ENCODE results near the gene TTC39A. TPM values are rescaled to one million over a fixed set of nuclear protein-coding genes. Genes with fewer than 3 reads are reported as not detected.

Gene TTC39A
- total RNA-seq, result not detected in 2 replicates

DNA sequence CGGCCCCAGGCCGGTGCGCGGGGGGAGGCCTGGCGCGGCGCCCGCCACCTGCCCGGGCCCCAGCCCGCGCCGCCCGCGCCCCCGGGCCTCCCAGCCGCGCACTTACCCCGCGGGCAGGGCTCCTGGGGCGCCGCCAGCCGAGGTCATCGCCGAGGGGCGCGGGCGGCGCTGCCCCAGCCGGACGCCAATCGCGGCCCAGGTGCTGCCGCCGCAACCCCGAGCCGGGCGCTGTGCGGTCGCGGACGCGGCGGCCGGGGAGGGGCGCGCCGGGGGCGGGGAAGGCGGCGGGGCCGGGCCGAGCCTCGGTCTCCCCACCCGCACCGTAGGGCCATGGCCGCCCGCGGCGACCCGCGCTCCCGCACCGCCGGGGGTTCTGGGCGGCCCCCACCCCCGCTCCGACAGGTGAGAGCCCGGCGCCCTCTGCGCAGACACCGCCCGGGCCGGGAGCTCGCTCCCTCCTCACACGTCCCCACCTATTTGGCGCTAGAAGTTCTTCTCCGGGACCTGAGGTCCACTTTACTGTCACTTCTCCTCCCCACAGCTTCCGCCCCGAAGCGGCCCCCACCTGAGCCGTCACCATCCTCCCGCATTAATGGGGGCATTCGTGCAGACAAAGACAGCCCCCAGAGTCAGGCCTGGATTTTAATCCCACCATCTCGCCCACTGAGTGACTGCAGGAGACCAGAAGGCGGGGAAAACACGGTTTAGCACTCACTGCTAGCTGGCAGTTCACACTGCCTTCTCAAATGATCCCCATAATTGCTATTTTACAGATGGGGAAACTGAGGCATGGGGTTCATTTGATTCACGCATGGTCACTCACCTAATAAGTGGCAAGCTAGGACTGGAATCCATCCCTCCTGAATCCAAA is at the start of gene TTC39A:
Gene TTC39A (minus strand): TSS at position 232 of the 871 bp plus-strand sequence. CDS start 85 bp downstream, at position 147.
- intact Hi-C loops (cut with micrococcal nuclease), result no loop called here

GRCh38 chr1:51378871-51379270 is 48.5 kb upstream of the TTC39A start:
- intact Hi-C loops (cut with micrococcal nuclease), result no loop called here

DNA sequence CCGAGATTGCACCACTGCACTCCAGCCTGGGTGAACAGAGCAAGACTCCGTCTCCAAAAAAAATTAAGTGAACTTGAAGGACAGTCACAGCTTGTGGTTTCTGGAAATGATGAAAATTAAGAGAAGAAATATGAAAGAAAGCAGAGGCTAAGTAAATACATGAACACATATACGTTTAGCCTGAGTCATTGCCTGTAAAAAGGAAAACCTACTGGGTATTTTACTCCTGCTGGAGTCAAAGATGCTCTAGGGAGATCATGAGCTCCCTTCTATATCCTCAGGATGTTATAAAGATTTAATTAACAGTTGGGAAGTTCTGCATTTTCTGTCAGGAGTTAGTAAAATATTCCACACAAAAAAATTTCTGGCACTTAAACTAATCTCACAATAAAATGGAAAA is 43.5 kb upstream of the TTC39A start:
- intact Hi-C loops (cut with micrococcal nuclease), result no loop called here

- intact Hi-C loops (cut with micrococcal nuclease), result no loop called here
Measured at GRCh38 chr1:51372561-51372960, 42.2 kb upstream of the TTC39A start.

DNA sequence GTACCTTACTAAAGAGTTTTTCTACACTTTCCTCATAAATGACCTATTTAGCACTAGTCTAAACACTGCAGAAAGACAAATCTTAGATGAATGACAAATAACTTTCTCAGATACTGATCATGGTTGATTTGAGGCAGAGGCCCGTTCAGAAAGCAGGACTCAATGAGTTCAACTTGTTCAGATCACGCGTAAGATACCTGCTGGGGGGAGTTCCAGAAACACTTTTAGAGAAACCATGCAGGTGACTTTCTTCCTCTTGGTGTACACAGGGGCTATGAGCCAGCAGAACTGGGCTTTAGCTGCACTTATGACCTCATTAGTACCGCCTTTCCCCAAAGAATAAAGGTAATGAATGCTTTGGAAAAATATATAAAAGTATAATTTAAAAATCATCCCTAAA is 38.8 kb upstream of the TTC39A start:
- intact Hi-C loops (cut with micrococcal nuclease), result no loop called here

DNA sequence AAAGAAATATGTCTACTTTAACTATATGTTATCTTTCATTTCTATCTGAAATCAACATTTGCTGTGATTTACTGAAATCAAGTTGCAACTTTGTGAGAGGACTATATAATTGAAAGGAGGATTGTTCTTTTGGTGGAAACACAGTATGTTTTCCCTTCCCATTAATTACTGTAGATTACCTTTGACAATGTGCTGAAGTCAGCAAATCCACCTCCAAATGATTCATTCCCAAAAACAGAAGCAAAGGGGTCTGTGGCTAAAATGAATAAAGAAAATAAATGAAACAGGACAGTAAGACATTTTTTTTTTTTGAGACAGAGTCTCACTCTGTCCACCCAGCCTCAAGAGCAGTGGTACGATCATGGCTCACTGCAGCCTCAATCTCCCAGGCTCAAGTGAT is 35.4 kb upstream of the TTC39A start:
- intact Hi-C loops (cut with micrococcal nuclease), result no loop called here

- intact Hi-C loops (cut with micrococcal nuclease), result no loop called here
Measured at GRCh38 chr1:51359879-51360278, 29.5 kb upstream of the TTC39A start.

- intact Hi-C loops (cut with micrococcal nuclease), result no loop called here
Measured at GRCh38 chr1:51355382-51355781, 25.0 kb upstream of the TTC39A start.

DNA sequence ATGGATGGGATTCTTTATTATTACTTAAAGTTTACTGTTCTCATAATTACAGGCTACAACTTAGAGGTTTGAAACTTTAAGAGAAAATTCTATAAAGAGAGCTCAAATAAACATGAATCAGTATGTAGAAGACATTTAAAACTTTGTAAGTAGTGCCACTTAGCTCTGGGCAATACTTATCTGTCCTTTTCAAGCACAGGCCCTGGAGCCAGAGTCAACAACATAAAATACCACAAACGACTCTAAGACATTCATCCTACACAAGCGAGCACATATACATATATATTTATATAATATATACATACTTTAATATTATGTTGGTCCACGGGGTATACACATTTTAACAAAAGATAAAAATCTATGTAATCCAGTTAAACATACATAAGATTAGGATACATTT is 24.1 kb upstream of the TTC39A start:
- intact Hi-C loops (cut with micrococcal nuclease), result no loop called here

DNA sequence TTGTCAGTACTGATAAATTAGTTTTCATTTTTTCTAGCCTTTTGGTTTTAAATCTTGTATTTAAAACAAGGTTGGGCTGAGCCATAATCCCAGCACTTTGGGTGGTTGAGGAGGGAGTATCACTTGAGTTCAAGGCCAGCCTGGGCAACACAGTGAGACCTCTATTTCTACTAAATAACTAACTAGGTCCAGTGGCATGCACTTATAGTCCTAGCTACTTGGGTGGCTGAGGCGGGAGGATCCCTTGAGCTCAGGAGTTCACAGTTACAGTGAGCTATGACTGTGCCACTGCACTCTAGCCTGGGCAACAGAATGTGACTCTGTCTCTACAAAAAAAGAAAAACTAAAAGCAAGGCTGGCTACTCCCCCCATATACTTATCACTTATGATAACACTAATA is 21.5 kb upstream of the TTC39A start:
- intact Hi-C loops (cut with micrococcal nuclease), result no loop called here

DNA sequence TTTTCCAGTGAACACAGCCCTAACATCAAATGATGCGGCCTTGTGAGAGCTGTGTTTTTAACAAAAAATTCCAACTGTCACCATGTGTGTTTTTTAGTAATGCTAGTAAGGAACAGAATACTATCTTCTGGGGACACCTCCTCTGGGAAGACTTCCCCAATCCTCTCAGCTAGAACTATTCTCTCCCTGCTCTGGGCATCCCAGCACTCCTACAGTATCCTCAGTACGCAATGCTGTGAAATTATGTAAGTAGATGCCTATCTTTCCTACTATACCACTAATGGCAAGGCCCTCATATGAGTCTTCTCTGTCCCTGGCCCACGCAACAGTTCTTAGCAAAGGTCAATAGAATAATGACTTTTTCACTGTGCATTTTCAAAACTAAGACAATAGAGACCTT is 19.5 kb upstream of the TTC39A start:
- intact Hi-C loops (cut with micrococcal nuclease), result loop anchor here (5.0 kb wide), 1 partner anchor 417 kb away; no protein-coding TSS in a partner anchor

DNA sequence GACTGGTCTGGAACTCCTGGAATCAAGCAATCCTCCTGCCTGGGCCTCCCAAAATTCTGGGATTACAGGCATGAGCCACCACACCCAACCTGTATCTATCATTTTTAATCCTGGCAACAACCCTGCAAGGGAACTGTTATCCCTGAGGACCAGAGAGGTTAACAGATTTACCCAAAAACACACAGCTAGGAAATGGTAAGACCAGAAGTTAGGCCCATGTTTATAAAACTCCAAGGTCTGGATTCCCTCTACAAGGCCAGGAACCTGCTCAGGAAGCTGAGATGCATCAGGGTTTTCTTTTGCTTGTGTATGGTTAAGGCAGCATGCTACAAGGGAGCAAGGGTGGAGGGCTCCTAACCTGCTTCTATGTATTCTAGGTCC is 17.8 kb upstream of the TTC39A start:
- intact Hi-C loops (cut with micrococcal nuclease), result loop anchor here (5.0 kb wide), 1 partner anchor 419 kb away; no protein-coding TSS in a partner anchor

DNA sequence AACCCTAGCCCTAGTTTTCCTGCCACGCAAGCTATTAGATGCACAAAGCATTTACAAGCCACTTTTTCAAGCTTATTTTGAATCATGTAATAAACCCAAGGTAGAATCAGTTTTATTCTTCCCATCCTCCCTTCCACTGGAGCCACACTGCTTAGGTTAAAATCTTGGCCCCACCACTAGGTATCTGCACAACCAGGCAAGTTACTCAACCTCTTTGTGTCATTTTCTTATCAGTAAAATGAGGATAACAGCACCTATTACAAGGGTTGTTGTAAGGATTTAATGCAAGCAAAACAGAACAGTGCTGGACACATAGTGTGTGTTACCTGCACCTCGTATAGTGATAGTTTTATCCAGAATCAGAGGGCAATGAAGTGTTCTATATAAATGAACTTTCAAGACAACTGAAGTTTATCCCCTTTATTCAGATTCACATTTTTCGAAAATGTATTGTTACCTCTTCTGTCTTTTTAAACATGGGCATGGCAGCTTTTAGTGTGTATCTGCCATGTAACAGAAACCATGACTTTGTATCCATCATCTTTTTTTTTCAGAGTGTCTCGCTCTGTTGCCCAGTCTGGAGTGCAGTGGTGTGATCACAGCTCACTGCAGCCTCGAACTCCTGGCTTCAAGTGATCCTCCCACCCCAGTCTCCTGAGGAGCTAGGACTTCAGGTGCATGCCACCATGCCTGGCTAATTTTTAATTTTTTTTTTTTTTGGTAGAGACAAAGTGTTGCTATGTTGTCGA is 17.2 kb upstream of the TTC39A start:
- intact Hi-C loops (cut with micrococcal nuclease), result loop anchor here (5.0 kb wide), 1 partner anchor 420 kb away; no protein-coding TSS in a partner anchor

DNA sequence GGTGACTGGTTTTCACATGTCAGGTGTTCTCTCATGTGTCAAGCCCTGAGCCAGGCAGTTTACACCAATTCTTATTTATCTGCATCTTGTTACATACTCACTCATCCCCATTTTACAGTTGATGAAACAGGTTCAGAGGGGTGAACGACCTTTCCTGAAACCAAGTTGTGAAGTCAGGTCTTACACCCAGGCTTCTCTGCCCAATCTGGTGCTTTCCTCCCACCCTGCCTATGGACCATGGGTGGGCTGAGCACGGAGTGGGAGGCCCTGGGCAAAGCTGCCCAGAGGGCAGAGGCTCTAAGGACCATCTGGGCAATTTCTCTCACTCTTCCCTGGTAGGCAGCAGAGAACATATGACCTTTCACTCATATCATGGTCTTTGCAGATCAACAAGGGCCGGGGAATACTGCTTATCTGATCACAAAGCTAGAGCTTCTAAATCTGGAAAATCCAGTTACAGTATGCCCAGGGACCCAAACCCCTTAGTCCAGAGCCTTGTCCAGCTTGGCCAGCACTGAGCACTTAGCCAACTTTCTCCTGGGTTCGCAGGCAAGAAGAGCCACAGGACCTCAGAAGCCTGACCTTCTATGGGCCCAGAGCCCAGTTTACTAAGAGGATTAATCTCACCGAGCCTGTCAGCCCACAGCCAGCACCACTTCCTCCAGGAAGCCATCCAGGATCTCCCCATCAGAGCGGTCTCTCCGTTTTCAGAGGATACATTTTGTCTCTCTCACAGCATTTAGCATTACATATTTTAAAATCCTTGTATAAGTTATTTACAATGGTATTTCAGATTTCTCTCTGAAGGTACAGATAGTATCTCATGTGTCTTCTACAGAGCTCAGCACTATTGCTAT is 16.0 kb upstream of the TTC39A start:
- intact Hi-C loops (cut with micrococcal nuclease), result loop anchor here (5.0 kb wide), 1 partner anchor 421 kb away; no protein-coding TSS in a partner anchor

GRCh38 chr1:51345300-51345687 is 14.9 kb upstream of the TTC39A start:
- intact Hi-C loops (cut with micrococcal nuclease), result loop anchor here (5.0 kb wide), 1 partner anchor 422 kb away; no protein-coding TSS in a partner anchor

GRCh38 chr1:51344602-51345299 is 14.4 kb upstream of the TTC39A start:
- intact Hi-C loops (cut with micrococcal nuclease), result loop anchor here (5.0 kb wide), 1 partner anchor 423 kb away; no protein-coding TSS in a partner anchor

- intact Hi-C loops (cut with micrococcal nuclease), result no loop called here
Measured at GRCh38 chr1:51344276-51344601, 13.9 kb upstream of the TTC39A start.

GRCh38 chr1:51343624-51344023 is 13.3 kb upstream of the TTC39A start:
- intact Hi-C loops (cut with micrococcal nuclease), result no loop called here

DNA sequence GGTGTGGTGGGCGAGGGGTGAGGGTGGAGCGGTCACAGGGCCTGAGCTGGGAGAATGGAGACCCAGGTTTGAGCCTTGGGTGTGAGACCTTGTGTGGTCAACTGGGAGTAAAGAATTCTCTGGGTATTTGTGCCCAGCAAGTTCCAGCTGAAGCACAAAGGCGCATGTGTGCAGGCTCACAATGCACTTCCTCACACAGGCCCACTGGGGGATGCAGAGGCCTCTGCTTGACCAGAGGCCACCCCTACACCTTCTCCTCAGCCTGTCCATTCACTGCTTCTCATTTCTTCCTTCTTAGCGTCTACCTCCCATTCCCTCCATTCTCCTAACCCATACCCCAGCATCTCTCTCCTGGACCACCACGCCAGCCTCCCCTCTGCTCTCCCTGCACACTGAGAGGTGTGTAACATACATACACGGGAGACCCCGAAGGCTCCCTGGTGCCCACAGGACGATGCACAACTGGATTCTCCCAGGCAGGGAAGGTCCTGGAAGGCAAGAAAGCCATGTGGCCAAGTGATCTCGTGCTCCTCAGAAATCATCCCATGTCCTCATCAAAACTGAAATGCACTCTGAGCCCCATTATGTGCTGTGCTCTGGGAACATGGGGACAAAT is 12.3 kb upstream of the TTC39A start:
- intact Hi-C loops (cut with micrococcal nuclease), result no loop called here

- intact Hi-C loops (cut with micrococcal nuclease), result no loop called here
Measured at GRCh38 chr1:51341876-51342496, 11.6 kb upstream of the TTC39A start.

Measured in T-helper 1 cell treated with Interleukin-12 subunit alpha and Interleukin-12 subunit beta and Interleukin-4 antibody, amounts not matched to agents 30 ng/mL and 1 ng/mL, for 36 hours (primary cell).